ENCODE results near the gene PLCD3. TPM values are rescaled to one million over a fixed set of nuclear protein-coding genes. Genes with fewer than 3 reads are reported as not detected.

The PLCD3 gene
- total and polyA plus RNA-seq, 2 of the 8 experiments (the other 6 are each of a cell fraction or from before 2014, with no cell fraction given) = 26.5 to 48.1 TPM

GRCh38 chr17:45175759-45176115 is 43.4 kb upstream of the PLCD3 start (continued):
- no peak for TF ChIP-seq CTBP2 (IDR thresholded peaks at IDR 0.05; ENCODE audit: borderline replicate concordance, insufficient read depth, insufficient read length, low read length)
